K562 (cell line): ENCODE results near the gene UVRAG. TPM values are rescaled to one million over a fixed set of nuclear protein-coding genes. Genes with fewer than 3 reads are reported as not detected.

Source experiments
- ATF1 ChIP-seq, 2 experiments: fragments of 450-650 bp in 1 of 2; IDR thresholded peaks; 2 replicates each; pipeline ENCODE4 v1.6.1; 2016; ENCODE audit warnings: missing compliant biosample characterization in 1 of 2, missing genetic modification characterization in 1 of 2
- CEBPB ChIP-seq: fragments of 450-650 bp; IDR thresholded peaks from 2 replicates; pipeline ENCODE4 v1.6.1; 2016; ENCODE audit warnings: missing genetic modification characterization, missing compliant biosample characterization
- CREM ChIP-seq: IDR thresholded peaks from 2 replicates; pipeline ENCODE4 v1.6.1; 2014; ENCODE audit warnings: antibody characterized with exemption, low read depth
- E2F5 ChIP-seq: sonication (generic); formaldehyde crosslinking; IDR thresholded peaks from 2 replicates; pipeline ENCODE4 v1.8.0; 2022; ENCODE audit warnings: mild to moderate bottlenecking, missing genetic modification reagents
- E2F8 ChIP-seq: fragments of 450-650 bp; IDR thresholded peaks from 2 replicates; pipeline ENCODE4 v1.7.1; 2018; ENCODE audit warnings: mild to moderate bottlenecking, low read depth; ENCODE audit not compliant: partially characterized antibody
- FOXP4 ChIP-seq: sonication (generic); formaldehyde crosslinking; IDR thresholded peaks from 2 replicates; pipeline ENCODE4 v1.8.0; 2022; ENCODE audit warnings: mild to moderate bottlenecking, missing genetic modification reagents, borderline replicate concordance
- KLF16 ChIP-seq: IDR thresholded peaks from 2 replicates; pipeline ENCODE4 v1.6.1; 2016; ENCODE audit warnings: antibody characterized with exemption
- LCOR ChIP-seq: sonication (generic); formaldehyde crosslinking; IDR thresholded peaks from 2 replicates; pipeline ENCODE4 v1.8.0; 2022; ENCODE audit warnings: mild to moderate bottlenecking, missing genetic modification reagents
- MAZ ChIP-seq, 2 experiments: fragments of 450-650 bp in 1 of 2; sonication (generic) in 1 of 2; formaldehyde crosslinking; IDR thresholded peaks in 1 of 2; conservative IDR thresholded peaks in 1 of 2; 2 replicates each; pipeline versions ENCODE4 v1.4.0 to v1.5.0; 2020; ENCODE audit warnings: mild to moderate bottlenecking in 1 of 2, missing genetic modification reagents in 1 of 2
- MTA3 ChIP-seq: fragments of 450-650 bp; formaldehyde crosslinking; IDR thresholded peaks from 2 replicates; pipeline ENCODE4 v1.6.1; 2017; ENCODE audit warnings: mild to moderate bottlenecking, borderline replicate concordance
- NFIC ChIP-seq: fragments of 450-650 bp; IDR thresholded peaks from 2 replicates; pipeline ENCODE4 v1.6.1; 2017; ENCODE audit warnings: mild to moderate bottlenecking, inconsistent platforms
- NRF1 ChIP-seq, 2 experiments: fragments of 450-650 bp; IDR thresholded peaks in 1 of 2; conservative IDR thresholded peaks in 1 of 2; 2 replicates each; pipeline ENCODE4 v1.6.1; 2014; ENCODE audit warnings: mild to moderate bottlenecking in 2 of 2
- PML ChIP-seq: IDR thresholded peaks from 2 replicates; pipeline ENCODE4 v1.6.1; 2012; ENCODE audit warnings: low read length, inconsistent platforms
- RB1 ChIP-seq: fragments of 450-650 bp; IDR thresholded peaks from 2 replicates; pipeline ENCODE4 v1.6.1; 2017; ENCODE audit warnings: low read depth, mild to moderate bottlenecking
- RFX1 ChIP-seq: fragments of 450-650 bp; IDR thresholded peaks from 2 replicates; pipeline ENCODE4 v1.6.1; 2016; ENCODE audit warnings: mild to moderate bottlenecking, moderate library complexity
- SMAD3 ChIP-seq: fragments of 450-650 bp; formaldehyde crosslinking; conservative IDR thresholded peaks from 2 replicates; pipeline ENCODE4 v1.4.0; 2020; ENCODE audit warnings: mild to moderate bottlenecking
- SMC3 ChIP-seq: conservative IDR thresholded peaks from 2 replicates; pipeline ENCODE4 v1.6.1; 2011; ENCODE audit warnings: low read depth, low read length, improper control_type of control experiment; ENCODE audit not compliant: insufficient read depth
- YY1 ChIP-seq, 3 experiments: IDR thresholded peaks; 2 replicates each; pipeline ENCODE4 v1.6.1; 2011; ENCODE audit warnings: low read length in 2 of 3, mild to moderate bottlenecking in 2 of 3, moderate library complexity in 2 of 3, borderline replicate concordance in 1 of 3, control low read depth in 1 of 3, low read depth in 1 of 3; ENCODE audit not compliant: insufficient read depth in 3 of 3, insufficient replicate concordance in 2 of 3, control insufficient read depth in 1 of 3, insufficient read length in 1 of 3; ENCODE audit errors: extremely low read depth in 1 of 3
- polyA plus RNA-seq, 8 experiments: library from polyadenylated mRNA; depleted of rRNA in 4 of 8; stranded (reverse) in 5 of 8; unstranded in 3 of 8; fragments of >200 nt; fragmentation: Nextera tagmentation in 2 of 8; fragmentation: Illumina TruSeq in 1 of 8; extraction: Ambion mirVana in 2 of 8; extraction: Trizol in 1 of 8; gene quantifications; 2 replicates each; pipeline versions ENCODE4 v1.2.1 to v1.2.3, GENCODE V29; 2011 to 2014; ENCODE audit warnings: inconsistent platforms in 1 of 8, missing spikeins in 1 of 8
- total RNA-seq, 7 experiments: library from RNA; depleted of rRNA in 6 of 7; stranded (reverse); fragments of >200 nt in 6 of 7; fragmentation: Illumina TruSeq in 2 of 7; extraction: Trizol in 2 of 7; gene quantifications; 2 replicates each; pipeline versions ENCODE4 v1.2.1 to v1.2.3, GENCODE V29; 2011 to 2021; ENCODE audit warnings: low replicate concordance in 1 of 7
- TF ChIP-seq, protein P1 (sequence below): IDR thresholded peaks from 2 replicates; pipeline ENCODE4 v1.6.1; 2011; ENCODE audit warnings: borderline replicate concordance, low read depth, mild to moderate bottlenecking, moderate library complexity, low read length; ENCODE audit not compliant: insufficient read depth, poor library complexity, severe bottlenecking

The UVRAG gene
- total and polyA plus RNA-seq, 9 of the 15 experiments (the other 6 are each of a cell fraction or from before 2014, with no cell fraction given): 3.1 to 17.8 (median 12.4) TPM

DNA sequence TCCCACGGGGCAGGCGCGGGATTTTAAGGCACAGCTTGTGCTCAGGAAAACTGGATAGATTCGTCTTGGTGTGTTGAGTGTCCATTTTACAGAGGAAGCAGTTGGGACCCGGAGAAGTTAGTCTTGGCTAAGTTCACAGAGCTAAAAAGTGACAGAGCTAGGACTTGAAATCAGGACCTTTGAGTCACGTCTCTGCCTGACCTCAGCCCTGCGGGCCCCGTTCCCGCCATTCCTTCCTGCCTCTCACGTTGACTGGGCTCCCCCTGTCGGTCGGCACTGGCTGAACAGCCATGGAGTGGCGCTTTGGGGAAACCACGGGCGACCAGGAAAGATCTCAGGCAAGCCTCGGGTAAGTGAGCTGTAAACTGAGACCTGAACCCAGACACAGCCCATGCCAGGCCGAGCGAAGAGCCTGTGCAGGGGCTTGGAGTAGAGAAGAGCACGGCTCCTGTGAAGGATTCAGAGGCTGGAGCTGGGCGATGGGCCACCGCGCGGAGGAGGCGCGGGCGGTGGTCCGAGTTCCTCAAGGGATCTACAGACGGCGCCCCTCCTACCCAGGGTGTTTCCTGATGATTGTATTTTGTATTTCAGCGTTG is 337.2 kb downstream of the UVRAG start (continued):
- TF ChIP-seq SMC3 (peak; percentile 97), SMAD3 (CRISPR knock-in tag) (no peak), CREM (peak; percentile 61), MTA3 (0 out of 2 replicates have a peak, but pooled peaks have one; percentile 17), FOXP4 (CRISPR knock-in tag) (no peak), PML (no peak), E2F5 (CRISPR knock-in tag) (no peak), E2F8 (peak; percentile 99), LCOR (CRISPR knock-in tag) (0 out of 2 replicates have a peak, but pooled peaks have one; percentile 34), CEBPB (tag) (no peak), MAZ (CRISPR knock-in tag; conservative IDR thresholded peaks at IDR 0.05 in 1 of 2, IDR thresholded peaks at IDR 0.05 in 1 of 2) (peak; percentile 41 to 61; a peak in 3 of 4 replicates), NFIC (0 out of 2 replicates have a peak, but pooled peaks have one; percentile 20), NRF1 (conservative IDR thresholded peaks at IDR 0.05 in 1 of 2, IDR thresholded peaks at IDR 0.05 in 1 of 2) (peak in 1 of 2 experiments; percentile 48; a peak in 2 of 4 replicates), RFX1 (no peak; the same call in 1 of the 2 replicates), RB1 (peak; percentile 100), KLF16 (peak; percentile 53; the same call in 1 of the 2 replicates), ATF1 (CRISPR knock-in tag; IDR thresholded peaks at IDR 0.05) (no peak), ATF1 (tag; IDR thresholded peaks at IDR 0.05) (peak; percentile 52), YY1 (IDR thresholded peaks at IDR 0.05; ENCODE audit: borderline replicate concordance in 1 of 3, control insufficient read depth in 1 of 3, extremely low read depth in 1 of 3, insufficient read depth in 3 of 3, insufficient read length in 1 of 3, insufficient replicate concordance in 2 of 3, low read depth in 1 of 3, low read length in 2 of 3) (peak in 2 of 3 experiments; percentile 75 to 87)
- TF ChIP-seq, protein P1, sequence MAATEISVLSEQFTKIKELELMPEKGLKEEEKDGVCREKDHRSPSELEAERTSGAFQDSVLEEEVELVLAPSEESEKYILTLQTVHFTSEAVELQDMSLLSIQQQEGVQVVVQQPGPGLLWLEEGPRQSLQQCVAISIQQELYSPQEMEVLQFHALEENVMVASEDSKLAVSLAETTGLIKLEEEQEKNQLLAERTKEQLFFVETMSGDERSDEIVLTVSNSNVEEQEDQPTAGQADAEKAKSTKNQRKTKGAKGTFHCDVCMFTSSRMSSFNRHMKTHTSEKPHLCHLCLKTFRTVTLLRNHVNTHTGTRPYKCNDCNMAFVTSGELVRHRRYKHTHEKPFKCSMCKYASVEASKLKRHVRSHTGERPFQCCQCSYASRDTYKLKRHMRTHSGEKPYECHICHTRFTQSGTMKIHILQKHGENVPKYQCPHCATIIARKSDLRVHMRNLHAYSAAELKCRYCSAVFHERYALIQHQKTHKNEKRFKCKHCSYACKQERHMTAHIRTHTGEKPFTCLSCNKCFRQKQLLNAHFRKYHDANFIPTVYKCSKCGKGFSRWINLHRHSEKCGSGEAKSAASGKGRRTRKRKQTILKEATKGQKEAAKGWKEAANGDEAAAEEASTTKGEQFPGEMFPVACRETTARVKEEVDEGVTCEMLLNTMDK: peak; percentile 75
